BLaER1 treated with 17β-estradiol and CSF1 and Interleukin-3, amounts not matched to agents 10 nM and 100 nM (cell line): ENCODE data around the gene DDX10.
"Not testable (repeated sequence)": the region's sequence is repeated elsewhere in the genome, so short reads cannot be mapped to it uniquely, and the experiment has no call there.

Source experiments
- H3K27ac ChIP-seq, 11 experiments: shearing (Covaris generic); formaldehyde crosslinking; 2 replicates each; pipeline ENCODE4 v1.8.1; 2022
- H3K27me3 ChIP-seq, 11 experiments: shearing (Covaris generic); formaldehyde crosslinking; 2 replicates each; pipeline ENCODE4 v1.8.1; 2022
- H3K36me3 ChIP-seq, 11 experiments: shearing (Covaris generic); formaldehyde crosslinking; 2 replicates each; pipeline ENCODE4 v1.8.1; 2022
- H3K4me1 ChIP-seq, 10 experiments: shearing (Covaris generic); formaldehyde crosslinking; 2 replicates each; pipeline ENCODE4 v1.8.1; 2022
- H3K4me2 ChIP-seq, 11 experiments: shearing (Covaris generic); formaldehyde crosslinking; 2 replicates each; pipeline ENCODE4 v1.8.1; 2022
- H3K4me3 ChIP-seq, 10 experiments: shearing (Covaris generic); formaldehyde crosslinking; 2 replicates each; pipeline ENCODE4 v1.8.1; 2022
- H3K9ac ChIP-seq, 11 experiments: shearing (Covaris generic); formaldehyde crosslinking; 2 replicates each; pipeline ENCODE4 v1.8.1; 2022
- H3K9me3 ChIP-seq, 11 experiments: shearing (Covaris generic); formaldehyde crosslinking; replicated peaks in 1 of 11; 2 replicates each; pipeline ENCODE4 v1.8.1; 2022
- H4K20me1 ChIP-seq, 11 experiments: shearing (Covaris generic); formaldehyde crosslinking; 2 replicates each; pipeline ENCODE4 v1.8.1; 2022
- Cebpa-rat ChIP-seq, 11 experiments: shearing (Covaris generic); IDR thresholded peaks; 2 replicates each; pipeline ENCODE4 v1.8.1; 2022

DDX10 gene

GRCh38 chr11:108628812-108629211 lies 36.1 kb upstream of the DDX10 start:
- Histone ChIP-seq H3K4me1 (peaks cover 0 to 5% (median 0%) of the 10 kb centered on the region in 10 experiments; a peak in 7 of 20 replicates), H3K9me3 (peaks cover 19 to 36% (median 28%) of the 10 kb centered on the region in 11 experiments), H4K20me1 (no peaks in the 10 kb centered on the region), H3K4me2 (no peak overlapping the region), H3K27ac (no peak overlapping the region), H3K4me3 (no peak overlapping the region; a peak in 1 of 20 replicates), H3K27me3 (no peaks in the 10 kb centered on the region), H3K36me3 (peaks cover 0 to 3% (median 0%) of the 10 kb centered on the region in 11 experiments; a peak in 1 of 22 replicates), H3K9ac (no peak overlapping the region)
- no peak for TF ChIP-seq Cebpa-rat (IDR thresholded peaks at IDR 0.05)

GRCh38 chr11:108629274-108629673 lies 35.6 kb upstream of the DDX10 start:
- no peak for TF ChIP-seq Cebpa-rat (IDR thresholded peaks at IDR 0.05)
- no peaks in the 10 kb centered on the region for H3K27me3 ChIP-seq

GRCh38 chr11:108632041-108632704 lies 32.7 kb upstream of the DDX10 start:
- Histone ChIP-seq H3K4me1 (no peaks in the 10 kb centered on the region), H3K9ac (no peak overlapping the region), H3K9me3 (peaks cover 19 to 33% (median 28%) of the 10 kb centered on the region in 11 experiments), H4K20me1 (no peaks in the 10 kb centered on the region), H3K4me2 (no peak overlapping the region), H3K4me3 (no peak overlapping the region), H3K27me3 (no peaks in the 10 kb centered on the region), H3K27ac (no peak overlapping the region), H3K36me3 (peaks cover 0 to 3% (median 0%) of the 10 kb centered on the region in 11 experiments; a peak in 1 of 22 replicates)
- TF ChIP-seq Cebpa-rat (IDR thresholded peaks at IDR 0.05) = no peak

More at GRCh38 chr11:108629274-108629673, 35.6 kb upstream of the DDX10 start:
- Histone ChIP-seq H3K4me3 (no peak overlapping the region; a peak in 1 of 20 replicates), H3K4me2 (no peak overlapping the region), H3K4me1 (0 out of 20 replicates have a peak, but pooled peaks cover 0 to under 1% (median 0%) of the 10 kb centered on the region in 10 experiments), H3K9me3 (peaks cover 19 to 36% (median 28%) of the 10 kb centered on the region in 11 experiments), H4K20me1 (no peaks in the 10 kb centered on the region), H3K36me3 (peaks cover 0 to 3% (median 0%) of the 10 kb centered on the region in 11 experiments; a peak in 1 of 22 replicates), H3K9ac (no peak overlapping the region), H3K27ac (no peak overlapping the region)

GRCh38 chr11:108635106-108635505 lies 29.8 kb upstream of the DDX10 start:
- no peaks in the 10 kb centered on the region for H3K36me3 ChIP-seq
- H4K20me1 ChIP-seq = no peaks in the 10 kb centered on the region
- H3K27me3 ChIP-seq = no peaks in the 10 kb centered on the region
- H3K4me1 ChIP-seq = no peaks in the 10 kb centered on the region
- H3K9ac ChIP-seq = no peak overlapping the region
- peaks cover 0 to 7% (median 0%) of the 10 kb centered on the region in 11 experiments; a peak in 4 of 22 replicates for H3K9me3 ChIP-seq
- no peak overlapping the region for H3K4me3 ChIP-seq
- no peak overlapping the region for H3K4me2 ChIP-seq
- H3K27ac ChIP-seq = no peak overlapping the region
- no peak for TF ChIP-seq Cebpa-rat (IDR thresholded peaks at IDR 0.05)

- H3K4me3 ChIP-seq = no peak overlapping the region
- H3K9ac ChIP-seq = no peak overlapping the region
- no peak overlapping the region for H3K27ac ChIP-seq
- TF ChIP-seq Cebpa-rat (IDR thresholded peaks at IDR 0.05) = no peak
- peaks cover 0 to 7% (median 0%) of the 10 kb centered on the region in 11 experiments; a peak in 2 of 22 replicates for H3K9me3 ChIP-seq
- H3K36me3 ChIP-seq = no peaks in the 10 kb centered on the region
- no peak overlapping the region for H3K4me2 ChIP-seq
- H3K4me1 ChIP-seq = no peaks in the 10 kb centered on the region
- H3K27me3 ChIP-seq = no peaks in the 10 kb centered on the region
- H4K20me1 ChIP-seq = no peaks in the 10 kb centered on the region
Measured at GRCh38 chr11:108636222-108636621, 28.6 kb upstream of the DDX10 start.

GRCh38 chr11:108639146-108639545 lies 25.7 kb upstream of the DDX10 start:
- H3K4me1 ChIP-seq = no peaks in the 10 kb centered on the region
- no peak overlapping the region for H3K4me2 ChIP-seq
- H3K9ac ChIP-seq = no peak overlapping the region
- no peak overlapping the region for H3K4me3 ChIP-seq
- H4K20me1 ChIP-seq = no peaks in the 10 kb centered on the region
- H3K9me3 ChIP-seq = no peaks in the 10 kb centered on the region; a peak in 1 of 22 replicates
- H3K27me3 ChIP-seq = no peaks in the 10 kb centered on the region
- H3K36me3 ChIP-seq = no peaks in the 10 kb centered on the region
- H3K27ac ChIP-seq = no peak overlapping the region
- no peak for TF ChIP-seq Cebpa-rat (IDR thresholded peaks at IDR 0.05)

GRCh38 chr11:108641752-108642151 lies 23.1 kb upstream of the DDX10 start:
- H3K4me3 ChIP-seq, H3K27ac ChIP-seq, H3K27me3 ChIP-seq, H3K4me1 ChIP-seq, H3K9ac ChIP-seq, H3K9me3 ChIP-seq, H3K36me3 ChIP-seq, H3K4me2 ChIP-seq, H4K20me1 ChIP-seq: not testable (repeated sequence)

- H3K4me1 ChIP-seq = no peaks in the 10 kb centered on the region
- TF ChIP-seq Cebpa-rat (IDR thresholded peaks at IDR 0.05) = no peak
- no peaks in the 10 kb centered on the region for H3K27me3 ChIP-seq
Measured at GRCh38 chr11:108643974-108644373, 20.9 kb upstream of the DDX10 start.

GRCh38 chr11:108645970-108646369 lies 18.9 kb upstream of the DDX10 start:
- Histone ChIP-seq H4K20me1 (no peaks in the 10 kb centered on the region), H3K27me3 (no peaks in the 10 kb centered on the region), H3K9me3 (no peaks in the 10 kb centered on the region), H3K4me2 (no peak overlapping the region), H3K4me3 (no peak overlapping the region), H3K36me3 (no peaks in the 10 kb centered on the region), H3K9ac (no peak overlapping the region), H3K4me1 (no peaks in the 10 kb centered on the region), H3K27ac (no peak overlapping the region)
- no peak for TF ChIP-seq Cebpa-rat (IDR thresholded peaks at IDR 0.05)

More at GRCh38 chr11:108643974-108644373, 20.9 kb upstream of the DDX10 start:
- Histone ChIP-seq H3K9ac (no peak overlapping the region), H3K4me2 (no peak overlapping the region), H3K9me3 (no peaks in the 10 kb centered on the region), H3K36me3 (no peaks in the 10 kb centered on the region), H3K27ac (no peak overlapping the region), H4K20me1 (no peaks in the 10 kb centered on the region), H3K4me3 (no peak overlapping the region)

GRCh38 chr11:108647387-108647700 lies 17.5 kb upstream of the DDX10 start:
- H3K27ac ChIP-seq = no peak overlapping the region
- no peak overlapping the region for H3K4me2 ChIP-seq
- 0 out of 22 replicates have a peak, but pooled peaks cover 0 to under 1% (median 0%) of the 10 kb centered on the region in 11 experiments for H3K9me3 ChIP-seq
- H3K4me3 ChIP-seq = no peak overlapping the region
- no peaks in the 10 kb centered on the region for H3K36me3 ChIP-seq
- H3K4me1 ChIP-seq = no peaks in the 10 kb centered on the region
- H3K9ac ChIP-seq = no peak overlapping the region
- TF ChIP-seq Cebpa-rat (IDR thresholded peaks at IDR 0.05) = no peak
- no peaks in the 10 kb centered on the region for H4K20me1 ChIP-seq
- no peaks in the 10 kb centered on the region for H3K27me3 ChIP-seq
